GM19025 (cell line): ENCODE measurements around the gene KLHL7.
"Not testable (repeated sequence)": the region's sequence is repeated elsewhere in the genome, so short reads cannot be mapped to it uniquely, and the experiment has no call there.

Experiments
- ATAC-seq: cut with Tn5 transposase; IDR thresholded peaks from one replicate; pipeline ENCODE4 v1.9.1; 2021; ENCODE audit warnings: mild to moderate bottlenecking, low read depth, moderate library complexity; ENCODE audit not compliant: unreplicated experiment

The KLHL7 gene

DNA sequence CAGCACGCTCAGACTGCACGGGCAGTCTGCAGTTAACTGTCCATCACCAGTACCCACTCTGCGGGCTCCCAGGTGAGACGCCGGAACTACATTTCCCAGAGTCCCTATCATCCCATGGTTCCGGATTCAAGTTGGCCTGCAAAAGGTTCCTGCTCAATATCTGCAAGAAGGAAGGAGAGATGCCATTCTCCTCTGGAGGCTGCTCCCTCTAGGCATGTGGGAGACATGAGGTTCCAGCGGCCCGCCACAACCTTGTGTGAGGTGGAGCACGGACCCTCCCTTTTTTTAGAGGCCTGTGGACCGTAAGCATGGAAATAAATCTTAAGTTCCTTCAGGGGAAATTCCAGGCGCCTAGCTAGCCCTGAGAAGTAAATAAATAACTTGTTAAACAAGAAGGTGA lies 106.0 kb downstream of the KLHL7 start:
- no peak for ATAC-seq

DNA sequence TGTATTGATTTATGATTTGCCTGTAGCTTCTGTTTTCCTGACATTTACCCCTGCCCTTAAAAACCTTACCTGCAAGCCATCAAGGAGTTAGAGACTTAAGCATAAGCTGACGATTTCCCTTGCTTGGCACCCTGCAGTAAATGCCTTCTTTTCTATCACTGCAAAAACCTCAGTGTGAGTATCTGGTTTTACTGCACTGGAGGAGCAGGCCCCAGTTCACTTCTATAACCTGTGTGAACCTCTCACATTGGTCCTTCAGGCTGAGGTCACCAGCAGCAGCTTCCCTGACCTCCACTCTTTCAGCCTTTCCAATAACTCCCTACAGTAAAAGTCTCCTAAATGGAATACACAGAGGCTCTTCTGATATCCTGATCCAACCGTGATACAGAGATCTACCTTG lies 106.8 kb downstream of the KLHL7 start:
- ATAC-seq, result no peak

DNA sequence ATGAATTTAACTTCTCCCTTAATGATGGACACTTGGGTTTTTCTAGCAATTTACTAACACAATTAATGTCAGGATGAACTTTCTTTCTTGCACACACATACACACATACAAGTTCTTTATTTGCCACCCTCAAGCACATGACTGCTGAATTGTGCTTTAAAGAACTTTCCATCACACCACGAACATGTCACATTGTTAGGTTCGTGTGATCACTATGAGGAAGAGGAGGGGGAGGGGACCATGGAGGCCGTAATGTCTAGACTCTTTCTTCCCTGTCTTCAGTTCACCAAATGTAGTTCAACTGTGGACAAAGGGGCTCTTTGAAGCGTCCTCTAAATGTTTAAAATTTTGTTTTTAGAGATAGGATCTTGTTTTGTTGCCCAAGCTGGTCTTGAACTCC lies 107.3 kb downstream of the KLHL7 start:
- no peak for ATAC-seq

DNA sequence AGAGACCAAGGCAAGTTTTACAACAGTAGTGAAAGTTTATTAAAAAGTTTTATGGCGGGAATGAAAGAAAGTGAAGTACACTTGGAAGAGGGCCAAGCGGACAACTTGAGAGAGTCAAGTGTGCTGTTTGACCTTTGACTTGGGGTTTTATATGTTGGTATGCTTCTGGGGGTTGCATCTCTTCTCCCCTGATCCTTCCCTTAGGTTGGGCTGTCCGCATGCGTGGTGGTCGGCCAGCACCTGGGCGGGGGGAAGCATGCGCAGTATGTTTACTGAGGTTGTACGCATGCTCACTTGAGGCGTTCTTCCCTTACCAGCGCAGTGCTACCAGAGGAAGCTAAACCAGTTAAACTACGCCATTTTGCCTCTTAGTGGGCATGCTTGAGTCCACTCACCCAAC lies 108.2 kb downstream of the KLHL7 start:
- no peak for ATAC-seq

DNA sequence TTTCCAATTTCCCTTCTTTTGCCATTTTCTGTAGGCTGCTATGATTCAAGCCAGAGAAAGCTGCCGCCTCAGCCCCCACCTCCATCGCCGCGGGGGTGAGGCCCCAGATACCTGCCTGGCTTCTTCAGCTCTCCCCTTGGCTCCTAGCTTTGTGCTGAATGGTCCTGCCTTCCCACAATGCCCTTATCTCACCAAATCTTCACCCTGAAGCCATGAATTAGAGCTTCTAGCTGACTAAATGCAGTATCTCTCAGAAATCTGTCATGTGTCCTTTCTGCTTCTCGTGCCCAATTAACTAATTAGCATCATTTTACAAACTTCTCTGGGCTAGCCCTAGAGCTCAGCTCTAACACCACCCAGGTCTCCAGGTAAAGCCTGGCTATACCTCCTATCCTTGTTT lies 108.8 kb downstream of the KLHL7 start:
- ATAC-seq, result no peak

DNA sequence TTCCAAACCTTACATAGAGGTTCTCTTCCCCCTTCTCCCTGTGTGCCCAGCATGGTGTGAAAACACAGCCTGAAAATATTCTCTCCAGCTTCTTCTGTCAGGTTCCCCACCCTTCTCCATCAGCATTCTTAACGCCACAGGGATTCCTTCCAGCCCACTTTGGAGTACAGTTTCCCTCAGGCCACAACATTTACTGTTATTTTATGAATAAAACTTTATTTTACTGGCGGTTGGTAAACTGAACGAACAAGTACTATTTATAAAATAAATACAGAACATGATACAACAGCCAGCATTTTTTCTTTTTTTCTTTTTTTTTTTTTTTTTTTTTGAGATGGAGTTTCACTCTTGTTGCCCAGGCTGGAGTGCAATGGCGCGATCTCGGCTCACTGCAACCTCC lies 109.4 kb downstream of the KLHL7 start:
- ATAC-seq, result no peak

DNA sequence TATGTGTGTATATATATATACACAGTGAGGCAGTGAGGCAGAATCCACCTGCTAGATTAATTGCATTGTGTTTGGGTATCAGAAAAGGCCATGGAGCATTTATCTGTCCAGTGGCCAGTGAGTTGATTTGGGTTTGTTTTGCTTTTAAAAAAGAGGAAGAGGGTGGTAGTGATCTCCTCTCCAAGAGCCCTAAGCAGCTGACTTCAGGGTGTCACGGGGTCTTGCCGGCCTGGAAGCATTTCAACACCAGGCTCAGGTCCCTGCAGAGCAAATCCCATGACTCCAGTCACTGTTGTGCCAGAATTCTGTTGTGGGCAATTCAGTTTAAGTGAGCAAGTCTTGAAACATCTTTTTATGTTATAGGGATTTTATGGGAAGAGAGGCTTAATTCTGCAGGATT lies 110.4 kb downstream of the KLHL7 start:
- ATAC-seq, result no peak

DNA sequence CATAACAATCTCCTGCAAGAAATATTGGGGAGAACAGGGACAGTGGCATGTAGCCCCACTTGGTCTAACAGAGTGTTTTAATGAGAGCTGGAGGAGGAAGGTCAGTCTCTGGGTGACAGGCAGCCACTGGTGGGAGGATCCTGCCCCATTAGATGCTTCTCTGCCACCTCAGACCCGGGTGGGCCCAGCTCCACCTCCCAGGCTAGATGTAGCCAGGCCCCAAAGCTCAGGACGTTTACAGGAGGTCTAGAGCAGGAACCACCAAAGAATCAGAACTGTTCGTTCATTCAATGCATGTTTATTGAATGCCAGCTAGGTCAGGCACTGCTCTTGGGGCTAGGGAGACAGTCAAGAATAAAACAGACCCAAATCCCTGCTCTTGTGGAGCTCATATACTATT lies 112.6 kb downstream of the KLHL7 start:
- ATAC-seq, result no peak

DNA sequence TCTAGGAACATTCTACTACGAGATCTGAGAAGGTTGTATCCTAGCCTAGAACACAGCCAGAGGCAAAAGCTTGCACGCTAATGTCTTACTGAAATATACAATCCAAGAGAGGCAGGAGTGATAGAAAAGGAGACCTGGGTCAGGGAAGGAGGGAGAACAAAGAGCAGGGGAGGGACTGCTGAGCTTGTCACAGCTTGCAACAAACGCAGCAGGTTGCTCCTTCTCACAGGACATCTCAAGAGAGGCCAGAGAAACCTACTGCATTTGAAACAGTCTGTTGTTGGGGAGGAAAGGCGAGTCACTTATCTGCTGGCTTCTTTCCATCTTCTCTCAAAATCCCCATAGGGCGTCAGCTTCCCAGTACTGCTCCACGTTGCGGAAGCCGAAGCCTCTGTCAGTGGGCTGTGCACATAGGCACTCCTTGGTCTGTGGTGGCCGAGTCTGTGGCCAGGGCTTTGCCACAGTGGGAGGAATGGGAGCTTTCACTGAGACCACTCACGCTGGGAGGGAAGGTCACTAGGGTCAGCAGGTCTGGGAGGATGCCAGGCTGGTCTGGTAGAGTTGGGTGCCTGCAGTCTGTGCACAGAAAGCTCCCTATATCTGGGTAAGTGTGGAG lies 115.2 kb downstream of the KLHL7 start:
- ATAC-seq, result no peak

DNA sequence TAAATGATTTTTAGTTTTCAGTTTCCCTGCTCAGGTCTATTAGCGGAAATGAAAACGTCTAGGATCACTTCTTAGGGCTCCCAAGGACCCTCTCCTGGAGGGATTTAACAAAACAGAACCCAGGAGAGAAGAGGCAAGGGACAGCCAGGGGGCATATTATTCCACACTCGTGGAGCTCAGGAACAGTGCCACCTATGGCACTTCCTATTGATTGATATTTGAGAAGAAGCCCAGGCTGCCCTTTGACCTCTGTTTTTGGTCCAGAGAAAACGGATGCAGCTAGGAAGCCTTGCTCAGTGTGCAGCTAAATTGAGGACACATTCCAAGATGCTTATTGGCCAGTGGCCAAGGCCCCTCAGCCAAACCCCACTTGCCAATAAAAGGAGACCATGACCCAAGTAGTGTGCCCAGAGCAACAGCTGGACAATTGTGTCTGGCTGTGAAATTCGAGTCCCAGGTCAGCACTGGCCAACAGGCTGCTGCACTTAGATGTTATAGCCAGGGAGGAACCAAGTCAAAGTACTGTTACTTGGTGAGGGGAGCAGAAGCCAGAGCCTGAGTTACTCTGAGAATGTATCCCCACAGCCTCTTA lies 117.0 kb downstream of the KLHL7 start:
- no peak for ATAC-seq

DNA sequence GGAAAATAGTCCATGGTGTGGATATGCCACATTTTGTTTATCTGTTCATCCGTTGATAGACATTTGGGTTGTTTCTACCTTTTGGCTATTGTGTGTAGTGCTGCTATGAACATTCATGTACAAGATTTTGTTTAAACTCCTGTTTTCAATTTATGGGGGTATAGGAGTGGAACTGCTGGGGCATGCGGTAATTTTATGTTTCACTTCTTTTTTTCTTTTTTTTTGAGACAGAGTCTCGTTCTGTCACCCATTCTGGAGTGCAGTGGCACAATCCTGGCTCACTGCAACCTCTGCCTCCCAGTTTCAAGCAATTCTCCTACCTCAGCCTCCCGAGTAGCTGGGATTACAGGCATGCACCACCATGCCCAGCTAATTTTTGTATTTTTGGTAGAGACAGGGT lies 118.8 kb downstream of the KLHL7 start:
- not testable (repeated sequence) for ATAC-seq

DNA sequence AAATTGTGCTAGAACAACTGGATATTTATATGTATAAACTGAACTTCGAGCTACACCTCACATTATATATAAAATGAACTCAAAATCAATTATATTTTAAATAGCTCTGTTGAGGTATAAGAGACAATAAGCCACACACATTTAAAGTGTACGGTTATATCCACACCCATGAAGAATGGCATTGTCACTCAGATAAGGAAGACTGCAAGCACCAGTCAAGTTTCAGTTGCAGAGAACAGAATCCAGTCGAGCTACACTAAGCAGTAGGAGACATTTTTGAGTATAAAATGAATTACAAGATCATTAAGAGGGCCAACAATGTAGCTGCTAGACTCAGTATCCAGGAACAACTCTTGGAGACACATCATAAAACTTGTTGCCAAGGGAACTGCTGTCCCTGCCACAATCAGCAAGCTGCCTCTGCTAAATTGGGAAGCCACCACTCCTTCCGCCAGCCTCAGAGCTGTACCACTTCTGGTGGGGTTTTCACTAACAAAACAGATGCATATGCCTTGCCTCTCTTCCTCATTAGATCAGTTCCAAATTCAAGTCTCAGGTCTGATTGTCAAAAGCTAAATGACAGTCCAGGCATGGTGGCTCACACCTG lies 121.4 kb downstream of the KLHL7 start:
- no peak for ATAC-seq
